Neuronal stem cell (in vitro differentiated cells): ENCODE results near the gene PCDHB4.
A peak's percentile ranks its signal among the peaks of the same experiment; 100 is the strongest.
"Not testable (repeated sequence)": the region's sequence is repeated elsewhere in the genome, so short reads cannot be mapped to it uniquely, and the experiment has no call there.

Source experiments
- DNase-seq: peaks from one replicate; pipeline ENCODE4 v3.0.0-alpha.2; 2013; ENCODE audit warnings: low spot score
- H2AFZ ChIP-seq: one replicate; pipeline ENCODE4 v1.6.1; 2013; ENCODE audit warnings: mild to moderate bottlenecking, low read length, inconsistent platforms
- H2AK5ac ChIP-seq: 2 replicates; pipeline ENCODE4 v1.6.1; 2013; ENCODE audit warnings: low read depth, mild to moderate bottlenecking, inconsistent platforms, low read length, moderate library complexity, mixed read lengths
- H2BK120ac ChIP-seq: 2 replicates; pipeline ENCODE4 v1.6.1; 2013; ENCODE audit warnings: low read depth, mild to moderate bottlenecking, inconsistent platforms, low read length, moderate library complexity, mixed read lengths
- H2BK12ac ChIP-seq: one replicate; pipeline ENCODE4 v1.6.1; 2013; ENCODE audit warnings: low read length, inconsistent platforms
- H2BK15ac ChIP-seq: 2 replicates; pipeline ENCODE4 v1.6.1; 2013; ENCODE audit warnings: mild to moderate bottlenecking, low read length, inconsistent platforms, mixed read lengths
- H2BK5ac ChIP-seq: one replicate; pipeline ENCODE4 v1.6.1; 2013; ENCODE audit warnings: inconsistent platforms, mild to moderate bottlenecking, low read length, moderate library complexity
- H3K14ac ChIP-seq: one replicate; pipeline ENCODE4 v1.6.1; 2013; ENCODE audit warnings: low read length, inconsistent platforms
- H3K18ac ChIP-seq: 2 replicates; pipeline ENCODE4 v1.6.1; 2013; ENCODE audit warnings: low read length, inconsistent platforms
- H3K23ac ChIP-seq: 2 replicates; pipeline ENCODE4 v1.6.1; 2013; ENCODE audit warnings: low read depth, mild to moderate bottlenecking, mixed read lengths, low read length, inconsistent platforms; ENCODE audit not compliant: poor library complexity
- H3K27ac ChIP-seq: replicated peaks from 3 replicates; pipeline ENCODE4 v1.5.1; 2013; ENCODE audit warnings: low read length, inconsistent platforms
- H3K27me3 ChIP-seq, 3 experiments: 2 replicates each; pipeline ENCODE4 v1.6.1; 2013; ENCODE audit warnings: low read length in 3 of 3, mild to moderate bottlenecking in 2 of 3, inconsistent platforms in 1 of 3, low read depth in 1 of 3, mixed read lengths in 1 of 3, moderate library complexity in 1 of 3; ENCODE audit not compliant: control insufficient read depth in 3 of 3, insufficient read depth in 3 of 3
- H3K36me3 ChIP-seq, 2 donors: replicated peaks in 1 of 2; 2 replicates each; pipeline ENCODE4 v1.6.1; 2013; ENCODE audit warnings: low read length in 2 of 2; ENCODE audit not compliant: control insufficient read depth in 2 of 2, insufficient read depth in 2 of 2
- H3K4ac ChIP-seq: 2 replicates; pipeline ENCODE4 v1.6.1; 2013; ENCODE audit warnings: inconsistent platforms, mild to moderate bottlenecking, low read length, moderate library complexity
- H3K4me1 ChIP-seq, 2 donors: 1 replicate in 1 of 2; 2 replicates in 1 of 2; pipeline ENCODE4 v1.6.1; 2013; ENCODE audit warnings: low read length in 2 of 2, low read depth in 1 of 2; ENCODE audit not compliant: control insufficient read depth in 2 of 2, insufficient read depth in 1 of 2
- H3K4me2 ChIP-seq: one replicate; pipeline ENCODE4 v1.6.1; 2013; ENCODE audit warnings: mild to moderate bottlenecking, low read length, inconsistent platforms; ENCODE audit not compliant: insufficient read depth, poor library complexity, severe bottlenecking
- H3K4me3 ChIP-seq, 2 donors: 2 replicates each; pipeline ENCODE4 v1.5.1; 2013; ENCODE audit warnings: low read length in 2 of 2, mild to moderate bottlenecking in 2 of 2, inconsistent platforms in 1 of 2, moderate library complexity in 1 of 2
- H3K79me1 ChIP-seq: one replicate; pipeline ENCODE4 v1.6.1; 2013; ENCODE audit warnings: low read depth, mild to moderate bottlenecking, inconsistent platforms, low read length, moderate library complexity
- H3K9ac ChIP-seq: one replicate; pipeline ENCODE4 v1.6.1; 2013; ENCODE audit warnings: mild to moderate bottlenecking, low read depth, low read length, inconsistent platforms; ENCODE audit not compliant: poor library complexity
- H3K9me3 ChIP-seq, 2 donors: replicated peaks in 1 of 2; 2 replicates each; pipeline versions ENCODE3 to v1.6.1; 2013; ENCODE audit warnings: low read length in 2 of 2, mild to moderate bottlenecking in 2 of 2, inconsistent platforms in 1 of 2, low read depth in 1 of 2, mixed read lengths in 1 of 2, moderate library complexity in 1 of 2; ENCODE audit not compliant: control insufficient read depth in 2 of 2, insufficient read depth in 1 of 2
- H4K8ac ChIP-seq: one replicate; pipeline ENCODE4 v1.6.1; 2013; ENCODE audit warnings: low read depth, mild to moderate bottlenecking, inconsistent platforms, low read length, moderate library complexity
- H4K91ac ChIP-seq: one replicate; pipeline ENCODE4 v1.6.1; 2013; ENCODE audit warnings: low read length, low read depth, mild to moderate bottlenecking, inconsistent platforms; ENCODE audit not compliant: poor library complexity
- WGBS, 2 donors: extraction: QIAGEN DNeasy Blood & Tissue Kit; methylation state at CpG; one replicate each; pipeline ENCODE4 v1.1.7; 2013; ENCODE audit warnings: missing lambda C conversion rate in 2 of 2, mixed read lengths in 1 of 2; ENCODE audit not compliant: insufficient read length in 2 of 2, insufficient replicate concordance in 1 of 2; ENCODE audit errors: extremely low coverage in 2 of 2; 5-methylcytosine and 5-hydroxymethylcytosine counted together

The PCDHB4 gene

DNA sequence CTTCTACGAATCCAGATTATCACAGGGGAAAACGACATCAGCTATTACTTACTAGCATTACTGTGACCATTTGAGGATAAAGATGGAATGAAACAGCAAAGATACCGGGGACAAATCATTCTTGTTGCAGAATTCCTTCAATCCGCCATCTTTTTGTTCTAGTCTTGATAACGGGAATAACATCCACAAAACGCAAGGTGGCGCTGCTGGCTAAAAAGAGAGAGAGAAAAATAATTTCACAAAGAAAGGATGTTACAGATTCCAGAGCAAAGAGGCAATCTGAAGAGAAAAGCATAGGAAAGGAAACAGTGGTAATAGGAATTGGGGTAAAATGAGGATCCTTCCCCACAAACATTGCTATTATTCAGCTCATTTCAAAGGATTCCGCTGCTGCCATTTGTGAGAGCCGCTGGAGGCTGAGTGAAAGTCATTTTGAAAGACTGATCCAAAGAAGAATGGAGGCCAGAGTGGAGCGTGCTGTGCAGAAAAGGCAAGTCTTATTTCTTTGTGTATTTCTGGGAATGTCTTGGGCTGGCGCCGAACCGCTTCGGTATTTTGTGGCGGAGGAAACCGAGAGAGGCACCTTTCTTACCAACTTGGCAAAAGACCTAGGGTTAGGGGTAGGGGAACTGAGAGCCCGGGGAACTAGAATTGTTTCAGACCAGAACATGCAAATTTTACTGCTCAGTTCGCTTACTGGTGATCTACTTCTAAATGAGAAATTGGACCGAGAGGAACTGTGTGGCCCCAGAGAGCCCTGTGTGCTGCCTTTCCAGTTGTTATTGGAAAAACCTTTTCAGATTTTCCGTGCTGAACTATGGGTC lies 51.0 kb downstream of the PCDHB4 start, which contains the start of gene PCDHB7:
Gene PCDHB7, plus strand, starts transcription at position 264 of the 824 bp plus-strand sequence. Its CDS starts 192 bp downstream, at position 456.
- Histone ChIP-seq H3K18ac (no peak within 1 kb of the TSS), H3K4me3 (no peak within 1 kb of the TSS), H3K79me1 (no peaks in the 10 kb centered on the region), H2AFZ (peak within 1 kb of the TSS; percentile 79), H3K27ac (no peak within 1 kb of the TSS), H3K9ac (no peak within 1 kb of the TSS), H2BK120ac (no peak within 1 kb of the TSS), H2BK15ac (no peak within 1 kb of the TSS), H3K27me3 (no peaks in the 10 kb centered on the region), H4K91ac (no peak within 1 kb of the TSS), H3K4me1 (no peaks in the 10 kb centered on the region), H3K23ac (no peak within 1 kb of the TSS), H4K8ac (no peak within 1 kb of the TSS), H3K4me2 (no peak within 1 kb of the TSS), H2BK5ac (peak within 1 kb of the TSS; percentile 24), H3K14ac (no peak within 1 kb of the TSS), H3K4ac (no peak within 1 kb of the TSS), H2BK12ac (no peak within 1 kb of the TSS), H2AK5ac (no peak within 1 kb of the TSS), H3K9me3 (peaks cover 10 to 15% of the 10 kb centered on the region in 2 donors), H3K36me3 (no peaks in the 10 kb centered on the region)
- WGBS, 2 donors, result no CpG with 5 or more reads among the region's 20 CpGs
- DNase-seq, result no peak

GRCh38 chr5:141174291-141175104 lies 52.9 kb downstream of the PCDHB4 start:
- not testable (repeated sequence) for H3K4me3 ChIP-seq, H2BK12ac ChIP-seq, H2BK5ac ChIP-seq, H3K36me3 ChIP-seq, H2BK120ac ChIP-seq, H2BK15ac ChIP-seq, H2AK5ac ChIP-seq, H4K91ac ChIP-seq, H3K9ac ChIP-seq, H3K14ac ChIP-seq, H2AFZ ChIP-seq, H3K27me3 ChIP-seq, H3K79me1 ChIP-seq, H3K4me2 ChIP-seq, H3K27ac ChIP-seq, H3K4ac ChIP-seq, H3K4me1 ChIP-seq, DNase-seq, H3K18ac ChIP-seq, H4K8ac ChIP-seq
- Histone ChIP-seq H3K9me3 (peaks cover 11 to 15% of the 10 kb centered on the region in 2 donors), H3K23ac (peak overlapping the region; percentile 20)
- WGBS, 2 donors, result no CpG with 5 or more reads among the region's 79 CpGs
